ENCODE results near the gene KIAA1755. TPM values are rescaled to one million over a fixed set of nuclear protein-coding genes. Genes with fewer than 3 reads are reported as not detected.
"Not testable (repeated sequence)": the region's sequence is repeated elsewhere in the genome, so short reads cannot be mapped to it uniquely, and the experiment has no call there.

Gene KIAA1755
- total RNA-seq, 2 experiments from 2014 or later, result not detected

GRCh38 chr20:38297916-38298674 lies 37.6 kb upstream of the KIAA1755 start:
- Mint-ChIP-seq H3K4me3 (no peak overlapping the region), H3K36me3 (ENCODE audit: low read depth) (no peaks in the 10 kb centered on the region), H3K9me3 (no peaks in the 10 kb centered on the region), H3K27ac (no peak overlapping the region), H3K27me3 (peaks cover 22% of the 10 kb centered on the region), H3K4me1 (no peaks in the 10 kb centered on the region)
- no peak for DNase-seq
- CTCF ChIA-PET, result no interaction called here
- POLR2A ChIA-PET, result no interaction called here

- DNase-seq, result no peak
- no peaks in the 10 kb centered on the region for H3K4me1 Mint-ChIP-seq
- H3K27ac Mint-ChIP-seq, result no peak overlapping the region
- no peak overlapping the region for H3K4me3 Mint-ChIP-seq
- no peaks in the 10 kb centered on the region for H3K9me3 Mint-ChIP-seq
- no peaks in the 10 kb centered on the region for H3K36me3 Mint-ChIP-seq (ENCODE audit: low read depth)
- ChIA-PET POLR2A (no interaction called here), CTCF (no interaction called here)
- peaks cover 15% of the 10 kb centered on the region for H3K27me3 Mint-ChIP-seq
Measured at GRCh38 chr20:38296433-38296832, 35.9 kb upstream of the KIAA1755 start.

- no peak for DNase-seq
- peaks cover 13% of the 10 kb centered on the region for H3K27me3 Mint-ChIP-seq
- H3K27ac Mint-ChIP-seq, result no peak overlapping the region
- H3K36me3 Mint-ChIP-seq (ENCODE audit: low read depth), result no peaks in the 10 kb centered on the region
- no peak overlapping the region for H3K4me3 Mint-ChIP-seq
- POLR2A ChIA-PET, result no interaction called here
- CTCF ChIA-PET, result no interaction called here
- no peaks in the 10 kb centered on the region for H3K9me3 Mint-ChIP-seq
- no peaks in the 10 kb centered on the region for H3K4me1 Mint-ChIP-seq
Measured at GRCh38 chr20:38295811-38296210, 35.3 kb upstream of the KIAA1755 start.

GRCh38 chr20:38294076-38294591 lies 33.6 kb upstream of the KIAA1755 start:
- no peaks in the 10 kb centered on the region for H3K9me3 Mint-ChIP-seq
- H3K36me3 Mint-ChIP-seq (ENCODE audit: low read depth), result no peaks in the 10 kb centered on the region
- CTCF ChIA-PET, result no interaction called here
- no peaks in the 10 kb centered on the region for H3K4me1 Mint-ChIP-seq
- POLR2A ChIA-PET, result no interaction called here
- H3K27ac Mint-ChIP-seq, result no peak overlapping the region
- peaks cover 9% of the 10 kb centered on the region for H3K27me3 Mint-ChIP-seq
- no peak overlapping the region for H3K4me3 Mint-ChIP-seq
- DNase-seq, result no peak

- Mint-ChIP-seq H3K27me3 (peaks cover 10% of the 10 kb centered on the region), H3K4me1 (no peaks in the 10 kb centered on the region), H3K36me3 (ENCODE audit: low read depth) (no peaks in the 10 kb centered on the region), H3K4me3 (no peak overlapping the region), H3K9me3 (no peaks in the 10 kb centered on the region), H3K27ac (no peak overlapping the region)
- CTCF ChIA-PET, result no interaction called here
- no peak for DNase-seq
- POLR2A ChIA-PET, result no interaction called here
Measured at GRCh38 chr20:38293491-38294065, 33.0 kb upstream of the KIAA1755 start.

GRCh38 chr20:38291966-38292365 lies 31.4 kb upstream of the KIAA1755 start:
- Mint-ChIP-seq H3K27me3 (peaks cover 19% of the 10 kb centered on the region), H3K27ac (no peak overlapping the region), H3K4me1 (no peaks in the 10 kb centered on the region), H3K4me3 (no peak overlapping the region), H3K9me3 (no peaks in the 10 kb centered on the region), H3K36me3 (ENCODE audit: low read depth) (no peaks in the 10 kb centered on the region)
- DNase-seq, result no peak
- ChIA-PET CTCF (no interaction called here), POLR2A (no interaction called here)

GRCh38 chr20:38290829-38291814 lies 30.6 kb upstream of the KIAA1755 start:
- no peak for DNase-seq
- Mint-ChIP-seq H3K4me3 (no peak overlapping the region), H3K27me3 (peaks cover 24% of the 10 kb centered on the region), H3K4me1 (no peaks in the 10 kb centered on the region), H3K9me3 (no peaks in the 10 kb centered on the region), H3K27ac (no peak overlapping the region), H3K36me3 (ENCODE audit: low read depth) (no peaks in the 10 kb centered on the region)
- CTCF ChIA-PET, result no interaction called here
- POLR2A ChIA-PET, result no interaction called here

GRCh38 chr20:38286586-38287531 lies 26.3 kb upstream of the KIAA1755 start:
- H3K27ac Mint-ChIP-seq, result no peak overlapping the region
- ChIA-PET POLR2A (no interaction called here), CTCF (interaction anchor here (0.8 kb wide), 1 partner anchor 16 kb away, joined by 3 read pairs; no protein-coding TSS in a partner anchor)

GRCh38 chr20:38284893-38285444 lies 24.4 kb upstream of the KIAA1755 start:
- no peaks in the 10 kb centered on the region for H3K4me1 Mint-ChIP-seq
- no peaks in the 10 kb centered on the region for H3K9me3 Mint-ChIP-seq
- H3K27ac Mint-ChIP-seq, result no peak overlapping the region
- no peak overlapping the region for H3K4me3 Mint-ChIP-seq
- H3K36me3 Mint-ChIP-seq (ENCODE audit: low read depth), result no peaks in the 10 kb centered on the region
- POLR2A ChIA-PET, result no interaction called here
- peaks cover 16% of the 10 kb centered on the region for H3K27me3 Mint-ChIP-seq
- no peak for DNase-seq
- CTCF ChIA-PET, result no interaction called here

More at GRCh38 chr20:38286586-38287531, 26.3 kb upstream of the KIAA1755 start:
- no peak for DNase-seq
- no peaks in the 10 kb centered on the region for H3K36me3 Mint-ChIP-seq (ENCODE audit: low read depth)
- no peaks in the 10 kb centered on the region for H3K9me3 Mint-ChIP-seq
- H3K4me3 Mint-ChIP-seq, result no peak overlapping the region
- H3K4me1 Mint-ChIP-seq, result no peaks in the 10 kb centered on the region
- H3K27me3 Mint-ChIP-seq, result peaks cover 19% of the 10 kb centered on the region

- H3K4me1 Mint-ChIP-seq; H3K4me3 Mint-ChIP-seq; POLR2A ChIA-PET; H3K9me3 Mint-ChIP-seq; CTCF ChIA-PET; H3K27ac Mint-ChIP-seq; DNase-seq; H3K36me3 Mint-ChIP-seq (ENCODE audit: low read depth): not testable (repeated sequence)
- H3K27me3 Mint-ChIP-seq, result peaks cover 16% of the 10 kb centered on the region
Measured at GRCh38 chr20:38284066-38284650, 23.6 kb upstream of the KIAA1755 start.

GRCh38 chr20:38283236-38283635 lies 22.7 kb upstream of the KIAA1755 start:
- CTCF ChIA-PET, result no interaction called here
- no peaks in the 10 kb centered on the region for H3K4me1 Mint-ChIP-seq

More at GRCh38 chr20:38283236-38283635, 22.7 kb upstream of the KIAA1755 start:
- DNase-seq, result no peak
- Mint-ChIP-seq H3K27ac (no peak overlapping the region), H3K36me3 (ENCODE audit: low read depth) (no peaks in the 10 kb centered on the region), H3K4me3 (no peak overlapping the region), H3K27me3 (peaks cover 14% of the 10 kb centered on the region), H3K9me3 (no peaks in the 10 kb centered on the region)
- POLR2A ChIA-PET, result no interaction called here

Measured in activated CD4-positive, alpha-beta memory T cell treated with anti-CD3 and anti-CD28 coated beads, Interleukin-2, amount 10 ng/mL, durations not matched to agents 7 days and 5 days (primary cell).